ENCODE results near the gene SNUPN. TPM values are rescaled to one million over a fixed set of nuclear protein-coding genes. Genes with fewer than 3 reads are reported as not detected.

The SNUPN gene
- total and polyA plus RNA-seq, 3 donors from 2014 or later: 37.0 to 97.5 (median 44.6) TPM

GRCh38 chr15:75554717-75555116, 70.8 kb downstream of the SNUPN start:
- H3K36me3 ChIP-seq (ENCODE audit: low read depth, missing control alignments): no peaks in the 10 kb centered on the region
- intact Hi-C loops (cut with DNase I; ENCODE audit: low total_unique reads): no loop called here
- no peaks in the 10 kb centered on the region for H3K9me3 ChIP-seq
- H3K4me3 ChIP-seq: no peak overlapping the region
- peaks cover 5% of the 10 kb centered on the region for H3K4me1 ChIP-seq
- no peak overlapping the region for H3K27ac ChIP-seq
- TF ChIP-seq POLR2A (IDR thresholded peaks at IDR 0.05): no peak
- no peak for TF ChIP-seq CTCF (IDR thresholded peaks at IDR 0.05)
- H3K27me3 ChIP-seq: no peaks in the 10 kb centered on the region
- DNase-seq: no peak

- H3K27ac ChIP-seq: no peak overlapping the region
- intact Hi-C loops (cut with DNase I; ENCODE audit: low total_unique reads): no loop called here
- peaks cover 5% of the 10 kb centered on the region for H3K4me1 ChIP-seq
- no peaks in the 10 kb centered on the region for H3K27me3 ChIP-seq
- DNase-seq: no peak
- H3K4me3 ChIP-seq: no peak overlapping the region
- H3K9me3 ChIP-seq: no peaks in the 10 kb centered on the region
- no peaks in the 10 kb centered on the region for H3K36me3 ChIP-seq (ENCODE audit: low read depth, missing control alignments)
- TF ChIP-seq POLR2A (IDR thresholded peaks at IDR 0.05) (no peak), CTCF (IDR thresholded peaks at IDR 0.05) (no peak)
Measured at GRCh38 chr15:75553659-75554058, 71.9 kb downstream of the SNUPN start.

GRCh38 chr15:75551091-75551490, 74.4 kb downstream of the SNUPN start:
- Histone ChIP-seq H3K4me1 (peaks cover 5% of the 10 kb centered on the region), H3K27ac (no peak overlapping the region), H3K4me3 (no peak overlapping the region), H3K9me3 (no peaks in the 10 kb centered on the region), H3K36me3 (ENCODE audit: low read depth, missing control alignments) (no peaks in the 10 kb centered on the region), H3K27me3 (no peaks in the 10 kb centered on the region)
- 84 to 98% methylated on average over 4 of the region's 4 CpGs for WGBS, 2 donors
- no peak for DNase-seq
- TF ChIP-seq POLR2A (IDR thresholded peaks at IDR 0.05) (no peak), CTCF (IDR thresholded peaks at IDR 0.05) (no peak)
- intact Hi-C loops (cut with DNase I; ENCODE audit: low total_unique reads): no loop called here

Other genes with a start within 250 kb of the SNUPN start
- gene SIN3A, start 174.0 kb downstream of the SNUPN start, total RNA-seq: 100 to 1,000 TPM in 1 of 2 donors, 10 to 100 TPM in 1; 95.0 to 100 TPM
- gene SIN3A, start 174.0 kb downstream of the SNUPN start, polyA plus RNA-seq (ENCODE audit: insufficient read depth, low read depth, low replicate concordance): 65.9 TPM
- 10 to 100 TPM; 14.1 to 16.3 TPM for gene PTPN9, start 46.4 kb downstream of the SNUPN start, total RNA-seq
- gene PTPN9, start 46.4 kb downstream of the SNUPN start, polyA plus RNA-seq (ENCODE audit: insufficient read depth, low read depth, low replicate concordance): 20.3 TPM
- 100 to 1,000 TPM in 1 of 2 donors, 10 to 100 TPM in 1; 87.5 to 111 TPM for gene IMP3, start 14.5 kb upstream of the SNUPN start, total RNA-seq
- gene IMP3, start 14.5 kb upstream of the SNUPN start, polyA plus RNA-seq (ENCODE audit: insufficient read depth, low read depth, low replicate concordance): 32.6 TPM
- gene SNX33, start 22.2 kb upstream of the SNUPN start, total RNA-seq: 10 to 100 TPM in 1 of 2 donors, 1 to 10 TPM in 1; 8.3 to 11.5 TPM
- 10.5 TPM for gene SNX33, start 22.2 kb upstream of the SNUPN start, polyA plus RNA-seq (ENCODE audit: insufficient read depth, low read depth, low replicate concordance)
- 1 to 10 TPM; 5.2 to 6.5 TPM for gene CSPG4, start 87.1 kb upstream of the SNUPN start, total RNA-seq
- gene CSPG4, start 87.1 kb upstream of the SNUPN start, polyA plus RNA-seq (ENCODE audit: insufficient read depth, low read depth, low replicate concordance): 4.4 TPM
- gene UBE2Q2, start 217.7 kb upstream of the SNUPN start, total RNA-seq: 10 to 100 TPM; 36.4 to 43.8 TPM
- gene UBE2Q2, start 217.7 kb upstream of the SNUPN start, polyA plus RNA-seq (ENCODE audit: insufficient read depth, low read depth, low replicate concordance): 44.8 TPM

Measured in testis (tissue), 3 donors.